ENCODE measurements around the gene MYO1A. TPM values are rescaled to one million over a fixed set of nuclear protein-coding genes. Genes with fewer than 3 reads are reported as not detected.
"Not testable (repeated sequence)": the region's sequence is repeated elsewhere in the genome, so short reads cannot be mapped to it uniquely, and the experiment has no call there.

The MYO1A gene
- total and polyA plus RNA-seq, 9 donors = 0.05 to 11.0 (median 0.18) TPM

DNA sequence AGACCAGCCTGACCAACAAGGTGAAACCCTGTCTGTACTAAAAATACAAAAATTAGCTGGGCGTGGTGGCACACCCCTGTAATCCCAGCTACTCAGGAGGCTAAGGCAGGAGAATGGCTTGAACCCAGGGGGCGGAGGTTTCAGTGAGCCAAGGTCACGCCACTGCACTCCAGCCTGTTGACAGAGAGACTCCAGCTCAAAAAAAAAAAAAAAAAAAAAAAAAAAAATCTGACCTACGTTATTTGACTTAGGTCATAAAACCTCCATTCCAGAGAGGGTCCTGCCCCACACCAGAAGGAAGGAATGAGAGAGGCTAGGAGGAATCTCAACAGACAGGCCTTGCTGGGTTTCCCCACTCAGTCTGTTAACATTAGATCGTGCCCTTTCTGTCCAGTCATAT is 31.6 kb downstream of the MYO1A start:
- H3K27ac ChIP-seq (ENCODE audit: low read length); H3K36me3 ChIP-seq (ENCODE audit: control insufficient read depth, insufficient read depth, low read length); DNase-seq; H3K9me3 ChIP-seq (replicated peaks; ENCODE audit: control insufficient read depth, low read depth, low read length); H3K4me1 ChIP-seq (ENCODE audit: control insufficient read depth, insufficient read depth, low read length); H3K4me3 ChIP-seq (ENCODE audit: low read length): not testable (repeated sequence)
- whole genome bisulfite sequencing (ENCODE audit: insufficient coverage) = 52% methylated on average over 2 of the region's 5 CpGs
- H3K27me3 ChIP-seq (ENCODE audit: control insufficient read depth, insufficient read depth, low read length) = peaks cover 25% of the 10 kb centered on the region

DNA sequence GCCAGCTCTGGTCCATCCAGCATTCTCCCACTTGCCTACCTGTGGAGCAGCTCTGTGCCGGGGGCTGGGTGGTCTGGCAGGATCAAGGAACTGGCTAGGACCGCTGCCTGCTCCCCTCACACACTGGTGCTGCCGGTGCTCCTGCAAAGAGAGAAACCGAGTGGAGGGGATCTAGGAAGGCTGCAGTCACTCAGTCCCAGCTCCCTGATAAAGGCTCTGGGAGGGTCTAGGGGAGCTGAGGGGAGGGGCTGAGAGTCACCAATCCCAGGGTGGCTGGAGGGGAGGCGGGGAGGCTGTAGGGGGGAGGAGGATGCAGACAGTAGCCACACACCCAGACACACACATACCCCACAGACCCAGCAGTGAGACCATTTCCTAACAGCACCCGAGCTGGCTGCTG is 33.6 kb downstream of the MYO1A start, which contains the start of gene TAC3:
Gene TAC3, minus strand, starts transcription at position 182 of the 400 bp plus-strand sequence. CDS start 732 bp downstream, outside the sequence.
- H3K9me3 ChIP-seq (replicated peaks; ENCODE audit: control insufficient read depth, low read depth, low read length) = no peaks in the 10 kb centered on the region
- no peaks in the 10 kb centered on the region for H3K36me3 ChIP-seq (ENCODE audit: control insufficient read depth, insufficient read depth, low read length)
- no peak within 1 kb of the TSS for H3K27ac ChIP-seq (ENCODE audit: low read length)
- no peak for DNase-seq
- H3K4me1 ChIP-seq (ENCODE audit: control insufficient read depth, insufficient read depth, low read length) = no peaks in the 10 kb centered on the region
- WGBS (ENCODE audit: insufficient coverage) = no CpG with 5 or more reads among the region's 6 CpGs
- H3K4me3 ChIP-seq (ENCODE audit: low read length) = no peak within 1 kb of the TSS
- peaks cover 33% of the 10 kb centered on the region for H3K27me3 ChIP-seq (ENCODE audit: control insufficient read depth, insufficient read depth, low read length)

DNA sequence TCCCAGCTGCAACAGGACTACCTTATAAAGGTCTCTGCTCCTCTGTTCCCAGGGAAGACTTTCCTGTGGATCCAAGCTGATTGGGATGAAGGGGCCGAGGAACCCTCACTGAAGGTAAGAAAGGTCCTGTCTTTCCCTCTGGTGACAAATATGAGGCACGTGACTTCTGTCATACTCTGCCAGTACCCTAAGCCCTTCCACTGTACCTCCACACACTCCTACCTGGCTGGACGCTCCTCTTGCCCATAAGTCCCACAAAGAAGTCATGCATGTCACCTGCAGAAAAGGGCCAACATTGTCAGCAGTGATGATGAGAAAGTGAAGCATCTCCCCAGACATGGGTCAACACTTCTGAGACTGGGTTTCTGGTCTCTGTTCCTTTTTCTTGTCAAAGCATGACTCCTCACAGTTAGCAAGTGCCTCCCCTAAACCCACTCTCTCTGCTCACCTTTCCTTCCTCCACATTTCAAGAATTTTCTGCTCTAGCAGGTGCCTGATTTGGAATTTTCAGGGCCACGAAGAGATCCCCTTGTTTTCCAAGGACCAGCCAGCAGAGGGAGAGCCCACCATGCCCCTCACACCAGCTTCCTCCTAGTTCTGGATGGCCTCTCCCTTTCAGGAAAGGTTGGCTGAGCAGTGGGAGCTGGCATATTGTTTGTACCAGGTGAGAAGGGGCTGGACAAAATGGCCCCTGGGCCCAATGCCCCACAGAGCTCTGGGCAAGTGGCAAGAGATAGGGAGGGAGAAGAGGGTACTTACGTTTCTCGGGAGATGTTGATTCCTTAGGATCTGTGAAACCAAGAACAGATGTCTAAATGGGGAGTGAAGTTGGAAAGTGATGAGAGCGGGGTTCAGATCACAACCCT is 37.1 kb downstream of the MYO1A start:
- Histone ChIP-seq H3K9me3 (replicated peaks; ENCODE audit: control insufficient read depth, low read depth, low read length) (no peaks in the 10 kb centered on the region), H3K27ac (ENCODE audit: low read length) (no peak overlapping the region), H3K27me3 (ENCODE audit: control insufficient read depth, insufficient read depth, low read length) (peaks cover 31% of the 10 kb centered on the region), H3K4me1 (ENCODE audit: control insufficient read depth, insufficient read depth, low read length) (peaks cover 3% of the 10 kb centered on the region), H3K36me3 (ENCODE audit: control insufficient read depth, insufficient read depth, low read length) (no peaks in the 10 kb centered on the region), H3K4me3 (ENCODE audit: low read length) (no peak overlapping the region)
- DNase-seq = no peak
- 33% methylated on average over 1 of the region's 7 CpGs for WGBS (ENCODE audit: insufficient coverage)

- Histone ChIP-seq H3K27me3 (ENCODE audit: control insufficient read depth, insufficient read depth, low read length) (peaks cover 31% of the 10 kb centered on the region), H3K9me3 (replicated peaks; ENCODE audit: control insufficient read depth, low read depth, low read length) (no peaks in the 10 kb centered on the region), H3K36me3 (ENCODE audit: control insufficient read depth, insufficient read depth, low read length) (no peaks in the 10 kb centered on the region), H3K4me1 (ENCODE audit: control insufficient read depth, insufficient read depth, low read length) (peaks cover 5% of the 10 kb centered on the region), H3K27ac (ENCODE audit: low read length) (no peak overlapping the region), H3K4me3 (ENCODE audit: low read length) (no peak overlapping the region)
- 40% methylated on average over 2 of the region's 12 CpGs for WGBS (ENCODE audit: insufficient coverage)
- no peak for DNase-seq
These were observed 38.2 kb downstream of the MYO1A start for GRCh38 chr12:57011438-57012424.

DNA sequence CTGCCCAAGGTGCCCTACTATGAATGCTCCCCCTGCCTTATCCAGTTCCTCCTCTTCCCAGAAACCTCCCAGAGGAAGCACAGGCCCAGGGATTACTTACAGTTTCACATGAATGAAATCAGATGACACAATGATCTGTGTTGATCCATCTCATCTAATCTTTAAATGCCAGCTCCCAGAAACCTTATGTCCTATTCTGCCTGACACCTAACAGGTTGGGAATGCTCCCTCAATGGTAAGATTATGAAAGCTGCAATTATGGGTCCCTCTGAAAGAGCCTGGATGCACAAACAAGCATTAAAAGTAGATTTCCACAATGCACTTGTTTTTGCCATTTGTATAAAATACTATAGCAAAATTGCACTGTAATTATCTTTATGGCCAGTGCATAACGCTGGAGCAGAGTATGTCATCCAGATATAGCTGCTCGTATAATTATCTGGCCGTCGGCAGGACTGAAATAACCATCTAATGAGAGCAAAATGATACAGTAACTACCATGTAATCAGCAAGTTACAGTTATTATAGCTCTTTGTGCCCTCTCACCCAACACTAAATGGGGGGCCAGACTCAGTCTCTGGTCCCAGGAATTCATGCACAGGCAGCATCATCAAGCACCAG is 39.2 kb downstream of the MYO1A start:
- no CpG with 5 or more reads among the region's 4 CpGs for WGBS (ENCODE audit: insufficient coverage)
- H3K27ac ChIP-seq (ENCODE audit: low read length) = no peak overlapping the region

DNA sequence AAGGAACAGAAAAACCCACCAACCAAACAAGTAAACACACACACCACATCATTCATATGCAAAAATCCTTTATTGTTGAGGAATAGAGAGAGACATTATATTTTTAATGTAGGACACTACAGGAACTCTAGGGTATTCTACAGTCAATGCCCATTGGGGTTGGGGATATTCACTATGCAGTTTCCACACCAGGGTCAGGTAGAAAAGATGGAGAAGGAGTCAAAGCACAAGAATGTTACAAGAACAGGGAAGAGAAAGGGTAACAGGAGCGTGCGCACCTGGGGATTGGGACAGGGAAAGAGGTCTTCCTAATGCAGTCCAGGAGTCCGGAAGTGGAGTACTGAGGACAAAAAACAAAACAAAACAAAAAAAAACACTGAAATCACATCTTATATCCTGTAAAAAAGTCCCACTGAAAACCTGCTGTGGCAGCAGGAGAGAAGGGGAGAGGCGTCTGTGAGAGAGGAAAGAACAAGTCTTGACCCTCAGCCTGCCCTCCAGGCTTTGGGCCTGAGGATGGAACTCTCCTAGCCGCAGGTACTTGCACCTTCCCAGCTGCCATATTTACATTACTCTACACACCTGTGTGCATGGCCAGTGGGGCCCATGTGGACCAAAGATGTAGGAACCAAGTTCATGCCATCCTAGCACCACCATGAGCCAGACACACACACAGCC is 39.8 kb downstream of the MYO1A start:
- Histone ChIP-seq H3K4me3 (ENCODE audit: low read length) (no peak overlapping the region), H3K27ac (ENCODE audit: low read length) (no peak overlapping the region), H3K4me1 (ENCODE audit: control insufficient read depth, insufficient read depth, low read length) (peaks cover 12% of the 10 kb centered on the region), H3K9me3 (replicated peaks; ENCODE audit: control insufficient read depth, low read depth, low read length) (no peaks in the 10 kb centered on the region), H3K27me3 (ENCODE audit: control insufficient read depth, insufficient read depth, low read length) (peaks cover 21% of the 10 kb centered on the region), H3K36me3 (ENCODE audit: control insufficient read depth, insufficient read depth, low read length) (no peaks in the 10 kb centered on the region)
- DNase-seq = no peak
- WGBS (ENCODE audit: insufficient coverage) = 100% methylated on average over 1 of the region's 5 CpGs

More for the DNA sequence above, 39.2 kb downstream of the MYO1A start:
- H3K27me3 ChIP-seq (ENCODE audit: control insufficient read depth, insufficient read depth, low read length) = peaks cover 24% of the 10 kb centered on the region
- H3K36me3 ChIP-seq (ENCODE audit: control insufficient read depth, insufficient read depth, low read length) = no peaks in the 10 kb centered on the region
- H3K9me3 ChIP-seq (replicated peaks; ENCODE audit: control insufficient read depth, low read depth, low read length) = no peaks in the 10 kb centered on the region
- peaks cover 10% of the 10 kb centered on the region for H3K4me1 ChIP-seq (ENCODE audit: control insufficient read depth, insufficient read depth, low read length)
- no peak overlapping the region for H3K4me3 ChIP-seq (ENCODE audit: low read length)
- no peak for DNase-seq

GRCh38 chr12:57008178-57008577 is 41.8 kb downstream of the MYO1A start:
- Histone ChIP-seq H3K36me3 (ENCODE audit: control insufficient read depth, insufficient read depth, low read length) (peaks cover 18% of the 10 kb centered on the region), H3K27me3 (ENCODE audit: control insufficient read depth, insufficient read depth, low read length) (peaks cover 6% of the 10 kb centered on the region), H3K9me3 (replicated peaks; ENCODE audit: control insufficient read depth, low read depth, low read length) (no peaks in the 10 kb centered on the region), H3K4me1 (ENCODE audit: control insufficient read depth, insufficient read depth, low read length) (peaks cover 12% of the 10 kb centered on the region), H3K4me3 (ENCODE audit: low read length) (no peak overlapping the region), H3K27ac (ENCODE audit: low read length) (no peak overlapping the region)
- DNase-seq = peak; percentile 79

GRCh38 chr12:57006809-57007475 is 43.0 kb downstream of the MYO1A start:
- H3K27me3 ChIP-seq (ENCODE audit: control insufficient read depth, insufficient read depth, low read length) = no peaks in the 10 kb centered on the region
- peaks cover 30% of the 10 kb centered on the region for H3K36me3 ChIP-seq (ENCODE audit: control insufficient read depth, insufficient read depth, low read length)
- no peaks in the 10 kb centered on the region for H3K9me3 ChIP-seq (replicated peaks; ENCODE audit: control insufficient read depth, low read depth, low read length)
- no peak for DNase-seq
- no peak overlapping the region for H3K27ac ChIP-seq (ENCODE audit: low read length)
- H3K4me1 ChIP-seq (ENCODE audit: control insufficient read depth, insufficient read depth, low read length) = peaks cover 12% of the 10 kb centered on the region
- 70% methylated on average over 6 of the region's 10 CpGs for WGBS (ENCODE audit: insufficient coverage)
- peak overlapping the region; percentile 44 for H3K4me3 ChIP-seq (ENCODE audit: low read length)
